HCT116 (cell line): ENCODE measurements around the gene CCDC157.

Experiments used
- ATF3 ChIP-seq: IDR thresholded peaks from 2 replicates; pipeline ENCODE4 v1.6.1; 2012
- CTCF ChIP-seq, 3 experiments: fragments of 200-600 bp in 1 of 3; sonication (generic) in 1 of 3; IDR thresholded peaks in 2 of 3; conservative IDR thresholded peaks in 1 of 3; 2 replicates each; pipeline ENCODE4 v1.5.1; 2012 to 2017; ENCODE audit warnings: low read depth in 2 of 3, low read length in 2 of 3, antibody characterized with exemption in 1 of 3, borderline replicate concordance in 1 of 3, control low read depth in 1 of 3, mild to moderate bottlenecking in 1 of 3, mixed read lengths in 1 of 3, mixed run types in 1 of 3, moderate library complexity in 1 of 3; ENCODE audit not compliant: insufficient read depth in 1 of 3
- EZH2 ChIP-seq: fragments of 200-600 bp; sonication (generic); IDR thresholded peaks from 2 replicates; pipeline ENCODE4 v1.6.1; 2017; ENCODE audit warnings: antibody characterized with exemption, mixed run types
- MAX ChIP-seq: IDR thresholded peaks from 2 replicates; pipeline ENCODE4 v1.6.1; 2012
- POLR2A ChIP-seq: IDR thresholded peaks from 2 replicates; pipeline ENCODE4 v1.7.0; 2011; ENCODE audit warnings: borderline replicate concordance; ENCODE audit not compliant: insufficient read depth, insufficient read length; ENCODE audit errors: extremely low read depth
- POLR2AphosphoS5 ChIP-seq: IDR thresholded peaks from 2 replicates; pipeline ENCODE4 v1.6.1; 2011; ENCODE audit warnings: mild to moderate bottlenecking, low read depth, low read length, moderate library complexity
- YY1 ChIP-seq: IDR thresholded peaks from 2 replicates; pipeline ENCODE4 v1.6.1; 2011; ENCODE audit warnings: low read length, low read depth, moderate library complexity, mild to moderate bottlenecking; ENCODE audit not compliant: insufficient replicate concordance; ENCODE audit errors: extremely low read depth
- ZBTB33 ChIP-seq: IDR thresholded peaks from 2 replicates; pipeline ENCODE4 v1.6.1; 2011; ENCODE audit warnings: mild to moderate bottlenecking, low read length, moderate library complexity; ENCODE audit not compliant: insufficient replicate concordance; ENCODE audit errors: extremely low read depth
- ZFX ChIP-seq: fragments of 450-650 bp; IDR thresholded peaks from 2 replicates; pipeline ENCODE4 v1.6.1; 2017
- ZNF274 ChIP-seq: fragments of 200-500 bp; sonication (Bioruptor generic); IDR thresholded peaks from 2 replicates; pipeline ENCODE4 v1.6.1; 2014; ENCODE audit warnings: mild to moderate bottlenecking, low read depth, low read length, inconsistent platforms

- TF ChIP-seq YY1 (no peak), POLR2A (no peak), POLR2AphosphoS5 (no peak), ATF3 (no peak), ZNF274 (no peak), EZH2 (no peak), ZFX (no peak), MAX (no peak), CTCF (IDR thresholded peaks at IDR 0.05 in 2 of 3, conservative IDR thresholded peaks at IDR 0.05 in 1 of 3; ENCODE audit: borderline replicate concordance in 1 of 3, insufficient read depth in 1 of 3, low read depth in 2 of 3, low read length in 2 of 3) (no peak), ZBTB33 (no peak)
Observed at GRCh38 chr22:30381264-30381663, 24.5 kb downstream of the CCDC157 start.
